GM18870 (cell line): ENCODE measurements around the gene NEGR1.

Experiments used
- ATAC-seq: cut with Tn5 transposase; IDR thresholded peaks from one replicate; pipeline ENCODE4 v1.9.1; 2021; ENCODE audit warnings: moderate library complexity; ENCODE audit not compliant: unreplicated experiment

NEGR1 gene

GRCh38 chr1:71509051-71509595 is 773.2 kb downstream of the NEGR1 start:
- ATAC-seq: no peak

- no peak for ATAC-seq
Measured at GRCh38 chr1:71502006-71502405, 780.3 kb downstream of the NEGR1 start.

GRCh38 chr1:71498542-71498941 is 783.8 kb downstream of the NEGR1 start:
- no peak for ATAC-seq

GRCh38 chr1:71494163-71494562 is 788.2 kb downstream of the NEGR1 start:
- ATAC-seq: no peak

GRCh38 chr1:71492298-71493041 is 789.9 kb downstream of the NEGR1 start:
- no peak for ATAC-seq

- no peak for ATAC-seq
Measured at GRCh38 chr1:71490432-71490831, 791.9 kb downstream of the NEGR1 start.

- no peak for ATAC-seq
Measured at GRCh38 chr1:71488555-71489252, 793.6 kb downstream of the NEGR1 start.

GRCh38 chr1:71473331-71473730 is 809.0 kb downstream of the NEGR1 start:
- no peak for ATAC-seq

GRCh38 chr1:71465093-71465492 is 817.2 kb downstream of the NEGR1 start:
- no peak for ATAC-seq

GRCh38 chr1:71464016-71464415 is 818.3 kb downstream of the NEGR1 start:
- no peak for ATAC-seq

GRCh38 chr1:71463144-71463543 is 819.2 kb downstream of the NEGR1 start:
- no peak for ATAC-seq

- no peak for ATAC-seq
Measured at GRCh38 chr1:71462247-71462646, 820.1 kb downstream of the NEGR1 start.

GRCh38 chr1:71461416-71461815 is 820.9 kb downstream of the NEGR1 start:
- no peak for ATAC-seq

- no peak for ATAC-seq
Measured at GRCh38 chr1:71448444-71448843, 833.9 kb downstream of the NEGR1 start.

GRCh38 chr1:71438626-71439025 is 843.7 kb downstream of the NEGR1 start:
- no peak for ATAC-seq

- ATAC-seq: no peak
Measured at GRCh38 chr1:71435951-71436350, 846.4 kb downstream of the NEGR1 start.

GRCh38 chr1:71434240-71434639 is 848.1 kb downstream of the NEGR1 start:
- ATAC-seq: no peak

- ATAC-seq: no peak
Measured at GRCh38 chr1:71428029-71428428, 854.3 kb downstream of the NEGR1 start.

- ATAC-seq: no peak
Measured at GRCh38 chr1:71427066-71427465, 855.3 kb downstream of the NEGR1 start.

GRCh38 chr1:71424536-71424935 is 857.8 kb downstream of the NEGR1 start:
- no peak for ATAC-seq

- ATAC-seq: no peak
Measured at GRCh38 chr1:71422221-71422620, 860.1 kb downstream of the NEGR1 start.

- no peak for ATAC-seq
Measured at GRCh38 chr1:71417421-71417820, 864.9 kb downstream of the NEGR1 start.
